Measurements from ENCODE around the gene INHBB.

INHBB gene

DNA sequence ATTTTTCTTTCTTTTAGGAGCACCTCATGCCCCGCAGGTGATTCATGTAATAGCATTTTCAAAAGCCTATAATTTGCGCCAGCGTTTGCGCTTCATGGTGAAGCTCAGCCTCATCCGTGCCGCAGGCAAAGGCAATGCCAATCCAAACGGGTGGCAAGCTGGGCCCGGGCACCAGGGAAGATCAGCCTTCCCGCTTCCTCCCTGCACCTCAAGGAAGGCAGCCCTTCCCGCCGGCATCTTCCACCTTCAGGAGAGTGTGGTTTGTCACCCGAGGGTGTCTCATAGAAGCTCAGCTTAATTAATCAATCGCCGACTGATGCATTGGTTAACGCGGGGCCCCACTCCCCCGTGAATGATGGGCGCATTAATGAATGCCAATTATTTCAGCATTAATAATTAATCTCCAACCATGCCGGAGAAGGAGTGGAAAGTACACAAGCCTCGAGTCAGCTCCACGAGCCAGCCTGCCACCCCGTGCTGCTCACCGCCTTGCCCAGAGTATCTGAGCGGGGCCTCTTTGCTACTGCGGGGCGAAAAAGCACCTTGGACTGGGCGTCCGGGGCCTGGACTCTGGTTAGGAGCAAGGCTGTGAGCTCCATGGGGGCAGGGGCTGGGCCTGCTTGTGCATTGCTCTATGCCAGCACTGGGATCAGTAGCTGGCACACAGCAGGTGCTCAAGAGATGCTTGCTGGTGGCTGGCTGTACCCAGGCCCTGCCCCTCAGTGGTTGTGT is 13.0 kb downstream of the INHBB start:
- H3K4me3 Mint-ChIP-seq, result no peak overlapping the region
- H3K36me3 Mint-ChIP-seq (ENCODE audit: low read depth), result no peaks in the 10 kb centered on the region
- H3K27ac Mint-ChIP-seq, result no peak overlapping the region
- TF ChIP-seq, protein P1, sequence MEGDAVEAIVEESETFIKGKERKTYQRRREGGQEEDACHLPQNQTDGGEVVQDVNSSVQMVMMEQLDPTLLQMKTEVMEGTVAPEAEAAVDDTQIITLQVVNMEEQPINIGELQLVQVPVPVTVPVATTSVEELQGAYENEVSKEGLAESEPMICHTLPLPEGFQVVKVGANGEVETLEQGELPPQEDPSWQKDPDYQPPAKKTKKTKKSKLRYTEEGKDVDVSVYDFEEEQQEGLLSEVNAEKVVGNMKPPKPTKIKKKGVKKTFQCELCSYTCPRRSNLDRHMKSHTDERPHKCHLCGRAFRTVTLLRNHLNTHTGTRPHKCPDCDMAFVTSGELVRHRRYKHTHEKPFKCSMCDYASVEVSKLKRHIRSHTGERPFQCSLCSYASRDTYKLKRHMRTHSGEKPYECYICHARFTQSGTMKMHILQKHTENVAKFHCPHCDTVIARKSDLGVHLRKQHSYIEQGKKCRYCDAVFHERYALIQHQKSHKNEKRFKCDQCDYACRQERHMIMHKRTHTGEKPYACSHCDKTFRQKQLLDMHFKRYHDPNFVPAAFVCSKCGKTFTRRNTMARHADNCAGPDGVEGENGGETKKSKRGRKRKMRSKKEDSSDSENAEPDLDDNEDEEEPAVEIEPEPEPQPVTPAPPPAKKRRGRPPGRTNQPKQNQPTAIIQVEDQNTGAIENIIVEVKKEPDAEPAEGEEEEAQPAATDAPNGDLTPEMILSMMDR (IDR thresholded peaks at IDR 0.05; ENCODE audit: unreplicated experiment in 3 of 3), result no peak
- no peaks in the 10 kb centered on the region for H3K4me1 Mint-ChIP-seq
- H3K27me3 Mint-ChIP-seq (ENCODE audit: low read depth), result peaks cover 62% of the 10 kb centered on the region
- no peaks in the 10 kb centered on the region for H3K9me3 Mint-ChIP-seq

DNA sequence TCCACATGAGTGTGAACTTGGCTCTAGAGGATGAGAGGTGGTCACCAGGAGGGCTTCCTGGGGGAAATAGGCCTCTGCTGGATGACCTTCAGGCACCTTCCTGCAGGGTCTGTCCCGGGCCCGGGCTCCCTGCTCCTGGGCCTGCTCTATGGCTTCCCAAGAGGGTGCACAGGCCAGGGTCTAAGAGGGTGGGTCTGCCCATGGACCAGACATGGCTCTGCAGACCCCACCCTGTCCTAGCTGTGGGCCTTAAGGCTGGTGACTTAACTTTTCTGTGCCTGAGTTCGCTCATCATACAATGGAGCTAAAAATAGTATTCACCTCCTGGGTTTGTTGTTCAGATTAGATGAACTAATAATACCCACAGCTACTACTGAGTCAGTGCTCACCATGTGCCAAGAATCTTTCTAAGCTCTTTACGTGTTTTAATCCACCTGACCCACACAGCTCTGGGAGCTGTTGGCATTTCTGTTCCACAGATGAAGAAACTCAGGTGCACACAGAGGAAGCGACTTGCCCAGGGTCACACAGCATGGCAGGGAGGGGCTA is 14.4 kb downstream of the INHBB start:
- TF ChIP-seq, protein P1 (IDR thresholded peaks at IDR 0.05; ENCODE audit: unreplicated experiment in 3 of 3), result no peak
- H3K36me3 Mint-ChIP-seq (ENCODE audit: low read depth), result no peaks in the 10 kb centered on the region
- H3K4me3 Mint-ChIP-seq, result no peak overlapping the region
- peaks cover 53% of the 10 kb centered on the region for H3K27me3 Mint-ChIP-seq (ENCODE audit: low read depth)
- no peaks in the 10 kb centered on the region for H3K9me3 Mint-ChIP-seq
- no peak overlapping the region for H3K27ac Mint-ChIP-seq
- no peaks in the 10 kb centered on the region for H3K4me1 Mint-ChIP-seq

DNA sequence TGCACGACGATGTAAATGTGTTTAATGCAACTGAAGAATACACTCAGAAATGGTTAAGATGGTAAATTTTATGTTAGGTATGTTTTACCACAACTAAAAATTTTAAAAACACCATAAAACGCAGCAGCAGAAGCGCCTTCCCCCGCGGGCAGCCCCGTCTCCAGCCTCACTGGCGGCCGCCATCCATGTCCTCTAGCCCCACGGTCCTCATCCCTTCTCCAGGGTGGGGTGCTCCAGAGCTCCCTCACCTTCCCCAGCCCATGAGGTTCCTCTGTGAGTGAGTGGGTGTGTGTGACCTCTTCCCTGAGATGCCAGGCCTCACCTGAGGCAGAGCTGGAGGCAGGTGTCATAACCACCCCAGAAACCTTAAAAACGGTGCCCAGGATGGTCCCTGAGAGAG is 17.0 kb downstream of the INHBB start:
- Mint-ChIP-seq H3K9me3 (no peaks in the 10 kb centered on the region), H3K27me3 (ENCODE audit: low read depth) (peaks cover 48% of the 10 kb centered on the region), H3K36me3 (ENCODE audit: low read depth) (no peaks in the 10 kb centered on the region), H3K4me3 (no peak overlapping the region), H3K27ac (no peak overlapping the region), H3K4me1 (no peaks in the 10 kb centered on the region)
- TF ChIP-seq, protein P1 (IDR thresholded peaks at IDR 0.05; ENCODE audit: unreplicated experiment in 3 of 3), result no peak

DNA sequence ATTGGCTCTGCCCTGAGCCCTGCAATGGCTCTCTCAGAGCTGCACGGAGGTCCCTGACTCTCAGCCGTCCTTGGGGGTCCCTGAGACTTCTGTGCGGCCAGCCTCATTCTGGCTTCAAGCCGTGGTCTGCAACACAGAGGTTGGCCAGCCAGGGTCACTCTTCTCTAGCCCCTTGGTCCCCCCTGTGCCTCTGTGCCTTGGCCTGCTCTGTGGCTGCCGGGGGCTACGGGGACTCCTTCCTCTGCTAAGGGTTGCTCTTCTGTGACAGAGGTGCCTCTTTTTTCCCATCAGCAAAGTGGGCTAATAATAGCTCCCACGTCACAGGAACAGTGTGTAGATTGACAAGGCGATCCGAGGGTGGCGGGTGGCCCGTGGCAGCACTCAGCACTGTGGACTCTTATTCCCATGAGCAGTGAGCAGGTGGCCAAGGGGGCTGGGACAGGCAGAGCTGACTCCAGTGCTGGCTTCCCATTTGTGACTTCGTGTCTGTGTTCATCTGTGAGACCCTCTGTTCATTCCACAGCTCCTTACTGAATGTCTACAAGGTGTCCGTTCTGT is 19.4 kb downstream of the INHBB start:
- Mint-ChIP-seq H3K36me3 (ENCODE audit: low read depth) (no peaks in the 10 kb centered on the region), H3K27me3 (ENCODE audit: low read depth) (peaks cover 27% of the 10 kb centered on the region), H3K4me1 (no peaks in the 10 kb centered on the region), H3K27ac (no peak overlapping the region), H3K4me3 (no peak overlapping the region), H3K9me3 (no peaks in the 10 kb centered on the region)
- TF ChIP-seq, protein P1 (IDR thresholded peaks at IDR 0.05; ENCODE audit: unreplicated experiment in 3 of 3), result no peak

DNA sequence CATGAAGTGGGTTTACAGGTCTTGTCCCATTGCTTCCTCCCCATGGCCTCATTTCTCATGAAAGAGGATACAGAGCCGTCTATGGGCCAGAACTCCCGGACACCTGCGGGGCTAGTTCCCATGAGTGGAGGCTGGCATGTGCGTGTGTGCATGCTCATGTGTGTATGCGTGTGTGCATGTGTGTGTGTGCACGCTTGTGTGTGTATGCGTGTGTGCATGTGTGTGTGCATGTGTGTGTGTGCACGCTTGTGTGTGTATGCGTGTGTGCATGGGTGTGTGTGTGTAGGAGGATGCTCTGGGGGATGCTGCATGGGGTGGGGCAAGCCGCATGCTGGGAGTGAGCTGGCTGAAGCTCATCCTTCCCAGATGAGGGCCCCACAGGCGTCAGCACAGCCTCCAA is 20.8 kb downstream of the INHBB start:
- Mint-ChIP-seq H3K27ac (no peak overlapping the region), H3K4me3 (no peak overlapping the region), H3K36me3 (ENCODE audit: low read depth) (no peaks in the 10 kb centered on the region), H3K27me3 (ENCODE audit: low read depth) (peaks cover 27% of the 10 kb centered on the region), H3K4me1 (no peaks in the 10 kb centered on the region), H3K9me3 (no peaks in the 10 kb centered on the region)
- TF ChIP-seq, protein P1 (IDR thresholded peaks at IDR 0.05; ENCODE audit: unreplicated experiment in 3 of 3), result no peak

DNA sequence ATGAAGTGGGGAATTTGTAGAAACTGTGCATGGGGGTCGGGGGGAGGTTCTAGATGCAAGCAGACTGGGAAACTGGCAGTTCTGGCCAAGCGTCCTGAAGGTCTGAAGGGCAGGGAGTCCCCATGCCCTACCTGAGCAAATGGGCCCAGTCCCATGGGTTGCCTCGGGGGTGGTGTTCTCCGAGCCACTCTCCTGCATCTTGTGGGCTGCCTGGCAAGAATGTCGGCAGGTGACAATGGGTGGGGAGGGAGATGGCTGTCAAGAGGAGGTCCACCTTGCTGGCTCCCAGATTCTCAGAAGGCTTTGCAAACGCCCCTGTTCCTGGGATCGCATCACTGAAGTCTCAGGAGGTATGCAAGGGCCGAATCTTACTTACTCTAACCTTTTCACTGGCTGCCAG is 21.3 kb downstream of the INHBB start:
- H3K27ac Mint-ChIP-seq, result no peak overlapping the region
- no peaks in the 10 kb centered on the region for H3K4me1 Mint-ChIP-seq
- H3K9me3 Mint-ChIP-seq, result no peaks in the 10 kb centered on the region
- no peaks in the 10 kb centered on the region for H3K36me3 Mint-ChIP-seq (ENCODE audit: low read depth)
- TF ChIP-seq, protein P1 (IDR thresholded peaks at IDR 0.05; ENCODE audit: unreplicated experiment in 3 of 3), result no peak
- peaks cover 25% of the 10 kb centered on the region for H3K27me3 Mint-ChIP-seq (ENCODE audit: low read depth)
- H3K4me3 Mint-ChIP-seq, result no peak overlapping the region
